SIG-M5 treated with dmso at 0.1 percent for 504 hours (cell line): ENCODE data around the gene LRTM1.
A peak's percentile ranks its signal among the peaks of the same experiment; 100 is the strongest.

Experiments
- DNase-seq: peaks from one replicate; lab custom pipeline; 2025; ENCODE audit not compliant: unreplicated experiment; lab: John Stamatoyannopoulos, UW

The LRTM1 gene

DNA sequence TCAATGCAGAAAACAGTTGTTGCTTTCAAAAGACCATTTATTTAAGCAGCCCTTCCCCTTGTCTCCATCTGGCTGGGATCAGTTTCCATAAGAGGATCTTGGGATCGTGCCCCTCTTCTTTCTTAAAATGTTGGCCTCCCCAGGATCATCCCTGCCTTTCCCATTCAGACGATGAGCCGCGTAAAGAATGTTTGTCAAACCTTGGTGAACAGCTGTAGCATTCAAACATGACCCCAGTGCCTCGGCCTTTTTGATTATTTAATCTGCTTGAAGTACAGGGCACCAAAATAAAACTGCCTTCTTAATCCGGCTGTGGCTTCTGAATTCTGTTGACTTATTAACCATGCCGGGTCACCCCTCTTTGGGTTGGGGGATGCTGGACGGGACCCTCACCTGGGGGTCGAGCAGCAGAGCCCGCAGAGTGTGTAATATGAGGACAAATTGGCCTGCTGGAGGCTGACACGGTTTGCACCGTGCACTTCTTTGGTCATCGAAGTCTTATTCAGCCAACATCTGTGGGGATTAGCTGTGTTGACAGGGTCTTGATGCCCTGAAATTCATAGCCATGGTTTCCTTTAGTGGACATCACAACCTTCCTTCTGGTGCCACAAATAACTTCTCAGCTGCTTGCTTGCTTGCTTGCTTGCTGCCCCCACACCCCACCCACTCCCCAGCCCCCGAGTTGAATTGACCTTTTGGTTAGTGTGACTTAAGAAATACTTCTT lies at the start of gene LRTM1:
LRTM1 (minus strand) TSS at position 14 of the 725 bp plus-strand sequence. CDS start 148 bp downstream, outside the sequence.
- DNase-seq, result no peak

DNA sequence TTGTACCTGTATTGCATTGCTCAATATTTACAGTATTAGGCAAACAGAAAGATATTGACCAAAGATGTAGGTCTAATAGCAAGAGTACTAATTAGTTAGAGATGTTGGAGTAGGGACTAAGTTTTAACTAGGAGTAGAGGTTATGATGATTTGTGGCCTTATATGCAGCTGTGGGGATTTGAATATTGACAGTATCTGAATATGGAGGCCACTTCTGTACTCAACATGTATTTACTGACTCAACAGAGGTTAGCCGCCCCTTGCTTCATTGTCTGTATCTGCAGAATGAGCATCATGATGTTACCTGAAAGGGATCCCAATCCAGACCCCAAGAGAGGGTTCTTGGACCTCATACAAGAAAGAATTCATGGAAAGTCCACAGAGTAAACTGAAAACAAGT lies 49.6 kb upstream of the LRTM1 start:
- no peak for DNase-seq

- no peak for DNase-seq
Observed at GRCh38 chr3:54970895-54971294, 43.0 kb upstream of the LRTM1 start.

GRCh38 chr3:54969652-54970051 lies 41.8 kb upstream of the LRTM1 start:
- no peak for DNase-seq

GRCh38 chr3:54968546-54969172 lies 40.8 kb upstream of the LRTM1 start:
- no peak for DNase-seq

- peak; percentile 92 for DNase-seq
Observed at GRCh38 chr3:54967731-54968161, 39.9 kb upstream of the LRTM1 start.

- DNase-seq, result no peak
Observed at GRCh38 chr3:54966979-54967378, 39.1 kb upstream of the LRTM1 start.

DNA sequence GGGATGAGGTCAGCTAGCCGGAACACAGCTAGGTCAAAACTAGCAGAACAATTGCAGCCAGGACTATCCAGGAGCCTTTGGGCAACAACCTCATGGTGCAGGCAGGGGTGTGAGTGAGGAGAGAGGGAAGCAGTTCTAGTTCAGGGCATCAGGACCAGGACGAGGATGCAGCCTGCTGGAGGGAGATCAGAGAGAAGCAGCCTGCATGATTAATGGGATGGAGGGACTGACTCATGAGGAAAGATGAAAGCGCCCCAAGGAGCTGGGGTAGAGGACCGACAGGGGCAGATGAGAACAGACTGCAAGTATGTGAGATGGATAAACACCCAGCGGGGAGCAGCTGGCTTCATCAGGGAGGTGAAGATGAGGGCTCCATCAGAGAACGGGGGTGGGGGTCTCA lies 37.9 kb upstream of the LRTM1 start:
- no peak for DNase-seq

GRCh38 chr3:54964081-54964480 lies 36.2 kb upstream of the LRTM1 start:
- DNase-seq, result no peak

GRCh38 chr3:54963641-54964040 lies 35.8 kb upstream of the LRTM1 start:
- DNase-seq, result peak; percentile 92

DNA sequence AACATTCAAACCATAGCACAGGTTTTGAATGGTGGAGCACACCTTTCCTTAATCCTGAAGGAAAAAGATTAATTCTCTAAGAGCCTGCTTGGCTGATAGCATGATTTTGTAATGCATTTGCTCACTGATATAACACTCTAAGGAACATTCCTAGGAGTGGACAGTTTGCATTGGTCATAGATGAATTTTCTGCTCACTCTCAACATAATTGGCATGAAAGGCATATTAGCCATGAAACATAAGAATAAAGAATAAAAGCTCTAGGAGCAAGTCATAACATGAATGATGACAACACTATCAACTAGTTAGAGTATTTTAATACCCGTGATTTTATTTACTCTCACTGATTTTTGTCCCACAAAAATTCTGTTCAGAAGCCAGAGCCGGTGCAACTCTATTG lies 34.3 kb upstream of the LRTM1 start:
- no peak for DNase-seq

DNA sequence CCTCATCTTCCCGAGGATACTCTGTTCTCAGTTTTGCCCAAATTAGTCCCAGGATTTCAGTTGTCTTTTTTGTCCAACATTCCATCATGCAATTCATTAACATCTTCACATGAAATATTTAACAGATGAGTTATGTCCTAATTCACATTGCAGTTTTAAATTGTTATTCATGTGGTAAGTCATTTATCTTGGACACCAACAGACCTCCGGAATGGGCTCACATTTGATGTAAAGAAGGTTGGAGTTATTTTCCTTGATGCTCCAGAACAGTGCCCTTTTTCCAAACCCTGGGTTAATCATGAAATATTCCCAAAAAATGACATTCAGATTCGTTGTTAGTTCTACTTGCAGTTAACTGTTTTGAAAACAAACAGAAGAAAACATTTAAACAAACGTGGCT lies 32.8 kb upstream of the LRTM1 start:
- no peak for DNase-seq

- no peak for DNase-seq
Observed at GRCh38 chr3:54960082-54960481, 32.2 kb upstream of the LRTM1 start.

GRCh38 chr3:54957711-54958110 lies 29.9 kb upstream of the LRTM1 start:
- no peak for DNase-seq

GRCh38 chr3:54955941-54956340 lies 28.1 kb upstream of the LRTM1 start:
- DNase-seq, result no peak

GRCh38 chr3:54955496-54955895 lies 27.6 kb upstream of the LRTM1 start:
- no peak for DNase-seq

GRCh38 chr3:54954521-54954920 lies 26.7 kb upstream of the LRTM1 start:
- no peak for DNase-seq

DNA sequence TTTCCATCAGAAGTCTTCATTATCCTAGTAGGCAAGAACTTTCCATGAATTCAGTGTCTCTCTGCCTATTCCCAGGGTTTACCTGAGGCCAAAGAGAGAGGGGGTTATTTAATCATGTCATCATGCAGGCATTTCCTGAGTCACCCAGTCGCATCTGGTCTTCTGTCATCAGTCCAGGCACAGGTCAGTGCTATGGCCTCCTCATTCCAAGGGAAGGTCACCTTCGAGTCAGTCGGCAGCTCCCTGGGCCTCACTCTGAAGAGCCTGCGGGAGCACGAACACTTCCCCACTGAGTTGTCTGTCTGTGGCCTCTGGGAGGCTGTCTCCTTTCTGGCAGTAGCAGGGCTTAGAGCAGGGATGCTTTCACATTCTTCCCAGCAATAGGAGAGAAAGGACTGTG lies 26.2 kb upstream of the LRTM1 start:
- no peak for DNase-seq

GRCh38 chr3:54951405-54951804 lies 23.5 kb upstream of the LRTM1 start:
- DNase-seq, result peak; percentile 65

DNA sequence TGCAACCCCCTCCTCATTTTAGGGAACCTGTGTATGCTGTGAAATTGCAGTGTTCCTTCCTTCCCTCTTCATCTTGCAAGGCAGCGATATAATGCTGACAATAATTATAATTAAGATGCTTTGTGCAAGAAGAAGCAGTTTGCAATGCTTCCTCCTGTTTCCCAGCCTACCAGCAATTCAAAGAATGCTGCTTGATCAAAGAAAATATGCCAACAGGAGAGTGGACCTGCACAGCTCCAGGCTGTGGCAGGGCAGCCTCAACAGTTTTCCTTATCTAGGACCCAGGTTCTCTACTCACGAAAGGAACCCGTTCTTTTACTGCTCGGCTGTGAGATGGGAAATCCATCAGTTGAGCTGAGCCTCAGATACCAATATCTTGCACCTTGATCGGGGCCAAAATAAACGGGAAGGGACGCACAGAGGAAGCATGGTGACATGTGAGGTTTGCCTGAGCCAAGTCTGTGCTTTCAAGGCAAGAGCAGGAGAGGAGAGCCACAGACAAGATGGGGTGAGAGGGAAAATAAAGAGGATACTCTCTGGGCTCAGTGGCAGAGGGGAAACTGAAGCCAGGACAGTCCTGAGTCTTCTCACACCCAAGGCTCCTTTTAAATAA lies 22.6 kb upstream of the LRTM1 start:
- DNase-seq, result no peak

DNA sequence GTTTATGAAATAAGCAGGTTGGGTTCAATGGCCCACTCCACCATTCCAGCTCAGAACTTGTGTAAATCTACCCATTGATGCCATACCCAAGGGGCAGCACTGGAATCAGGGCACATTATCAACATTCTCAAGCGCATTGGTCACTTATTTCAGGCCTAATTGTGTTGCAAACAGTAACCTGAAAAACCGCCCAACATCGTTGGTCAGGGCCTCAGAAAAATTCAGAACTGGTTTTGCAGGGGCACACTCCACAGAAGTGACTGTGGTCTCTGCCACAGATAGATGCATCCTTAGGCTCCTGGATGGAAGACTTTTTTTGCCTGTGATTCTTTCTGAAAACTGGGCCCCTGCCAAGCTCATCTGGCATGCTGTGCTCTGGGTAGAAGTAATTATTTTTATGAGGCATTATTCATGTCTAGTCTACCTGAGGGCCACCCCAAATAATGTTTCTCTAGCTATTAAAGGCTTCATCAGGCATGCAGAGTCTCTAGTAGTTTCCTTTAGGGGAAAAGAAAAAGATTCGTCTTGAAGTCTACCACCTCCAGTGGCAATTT lies 21.7 kb upstream of the LRTM1 start:
- DNase-seq, result no peak
